Naive thymus-derived CD4-positive, alpha-beta T cell (primary cell): ENCODE data around the gene ADGRD1. TPM values are rescaled to one million over a fixed set of nuclear protein-coding genes. Genes with fewer than 3 reads are reported as not detected.
"Not testable (repeated sequence)": the region's sequence is repeated elsewhere in the genome, so short reads cannot be mapped to it uniquely, and the experiment has no call there.

Source experiments
- ATAC-seq: fragments of 150-1000 bp; cut with Tn5 transposase; 2 replicates; pipeline ENCODE4 v1.10.0; 2021; ENCODE audit warnings: mild to moderate bottlenecking, moderate library complexity
- CTCF ChIA-PET: fragments of 350-600 bp; sonication (Branson Sonifier 250); formaldehyde crosslinking; loops from one replicate; lab custom pipeline; 2021; ENCODE audit warnings: antibody characterized with exemption; lab: Charles Lee
- POLR2A ChIA-PET: fragments of 350-600 bp; sonication (Branson Sonifier 250); formaldehyde crosslinking; loops from one replicate; lab custom pipeline; 2021; ENCODE audit warnings: antibody characterized with exemption, inconsistent platforms; lab: Charles Lee
- DNase-seq, 9 donors: peaks; one replicate each; pipeline versions ENCODE4 v3.0.0 to v3.0.0-alpha.2; 2020 to 2022; ENCODE audit warnings: mixed read lengths in 1 of 9
- H3K27ac ChIP-seq: one replicate; pipeline ENCODE4 v1.7.0; 2013; ENCODE audit warnings: mild to moderate bottlenecking, low read depth, low read length, moderate library complexity
- H3K27me3 ChIP-seq, 2 donors: one replicate each; pipeline ENCODE4 v1.7.0; 2013; ENCODE audit warnings: low read length in 2 of 2, mild to moderate bottlenecking in 2 of 2, moderate library complexity in 2 of 2; ENCODE audit not compliant: control insufficient read depth in 2 of 2, insufficient read depth in 2 of 2
- H3K36me3 ChIP-seq, 3 experiments: 1 replicate in 2 of 3; 2 replicates in 1 of 3; pipeline ENCODE4 v1.7.0; 2013; ENCODE audit warnings: low read length in 3 of 3, mild to moderate bottlenecking in 3 of 3, moderate library complexity in 1 of 3; ENCODE audit not compliant: insufficient read depth in 3 of 3, control insufficient read depth in 2 of 3
- H3K4me1 ChIP-seq, 2 donors: one replicate each; pipeline ENCODE4 v1.7.0; 2013; ENCODE audit warnings: low read length in 2 of 2, mild to moderate bottlenecking in 2 of 2, moderate library complexity in 1 of 2; ENCODE audit not compliant: control insufficient read depth in 2 of 2, insufficient read depth in 2 of 2
- H3K4me3 ChIP-seq: 2 replicates; pipeline ENCODE4 v1.7.0; 2013; ENCODE audit warnings: mild to moderate bottlenecking, low read length
- H3K9me3 ChIP-seq, 3 experiments: 1 replicate in 2 of 3; 2 replicates in 1 of 3; pipeline ENCODE4 v1.7.0; 2013; ENCODE audit warnings: low read length in 3 of 3; ENCODE audit not compliant: control insufficient read depth in 2 of 3
- H3K27ac Mint-ChIP-seq, 9 donors: one replicate each; pipeline ENCODE4 v1.8.0; 2020 to 2022; ENCODE audit warnings: mixed read lengths in 9 of 9, mild to moderate bottlenecking in 8 of 9, moderate library complexity in 5 of 9, inconsistent platforms in 2 of 9
- H3K27me3 Mint-ChIP-seq, 5 donors: one replicate each; pipeline ENCODE4 v1.8.0; 2021 to 2022; ENCODE audit warnings: mixed read lengths in 5 of 5, mild to moderate bottlenecking in 1 of 5
- H3K36me3 Mint-ChIP-seq, 5 donors: one replicate each; pipeline ENCODE4 v1.8.0; 2020 to 2022; ENCODE audit warnings: mixed read lengths in 5 of 5, mild to moderate bottlenecking in 3 of 5, inconsistent platforms in 1 of 5
- H3K4me1 Mint-ChIP-seq, 7 donors: one replicate each; pipeline ENCODE4 v1.8.0; 2020 to 2022; ENCODE audit warnings: mixed read lengths in 7 of 7, mild to moderate bottlenecking in 3 of 7, inconsistent platforms in 1 of 7
- H3K4me3 Mint-ChIP-seq, 10 donors: one replicate each; pipeline ENCODE4 v1.8.0; 2020 to 2022; ENCODE audit warnings: mild to moderate bottlenecking in 10 of 10, mixed read lengths in 10 of 10, moderate library complexity in 6 of 10, inconsistent platforms in 2 of 10
- H3K9me3 Mint-ChIP-seq, 11 donors: one replicate each; pipeline ENCODE4 v1.8.0; 2020 to 2022; ENCODE audit warnings: mixed read lengths in 11 of 11, mild to moderate bottlenecking in 4 of 11, inconsistent platforms in 1 of 11, moderate library complexity in 1 of 11
- intact Hi-C, 2 donors: fragments of 100-400 bp; cut with micrococcal nuclease; formaldehyde crosslinking; loops; one replicate each; pipeline ENCODE4 v1.15.1; 2023
- polyA plus RNA-seq, 2 donors: library from polyadenylated mRNA; unstranded; fragments of 300-500 nt; fragmentation: Illumina TruSeq; gene quantifications; one replicate each; pipeline ENCODE4 v1.2.3, GENCODE V29; 2021
- total RNA-seq, 6 experiments: library from RNA in 5 of 6; stranded (reverse) in 5 of 6; gene quantifications; 1 replicate in 5 of 6; 2 replicates in 1 of 6; pipeline ENCODE4 v1.2.3 and lab custom pipeline; 2021 to 2026

The ADGRD1 gene
- total and polyA plus RNA-seq, 7 experiments from 2014 or later, result 0.41 to 11.9 (median 1.6) TPM; not detected in 4

GRCh38 chr12:131115766-131116467 lies 162.2 kb downstream of the ADGRD1 start:
- H3K27me3 Mint-ChIP-seq, result peaks cover 0 to 18% (median 0%) of the 10 kb centered on the region in 5 donors
- ChIA-PET POLR2A (no interaction called here), CTCF (interaction anchor here (2.9 kb wide), 1 partner anchor 11 kb away, joined by 11 read pairs; no protein-coding TSS in a partner anchor)
- no peak overlapping the region for H3K4me3 Mint-ChIP-seq
- intact Hi-C loops, result no loop called here
- DNase-seq, result no peak
- H3K4me3 ChIP-seq, result no peak overlapping the region
- no peaks in the 10 kb centered on the region for H3K4me1 Mint-ChIP-seq
- no peaks in the 10 kb centered on the region for H3K9me3 Mint-ChIP-seq
- H3K9me3 ChIP-seq, result no peaks in the 10 kb centered on the region
- no peaks in the 10 kb centered on the region for H3K36me3 ChIP-seq
- ATAC-seq, result no peak
- no peaks in the 10 kb centered on the region for H3K27me3 ChIP-seq
- H3K36me3 Mint-ChIP-seq, result no peaks in the 10 kb centered on the region
- H3K27ac ChIP-seq, result no peak overlapping the region
- H3K27ac Mint-ChIP-seq, result no peak overlapping the region
- no peaks in the 10 kb centered on the region for H3K4me1 ChIP-seq

DNA sequence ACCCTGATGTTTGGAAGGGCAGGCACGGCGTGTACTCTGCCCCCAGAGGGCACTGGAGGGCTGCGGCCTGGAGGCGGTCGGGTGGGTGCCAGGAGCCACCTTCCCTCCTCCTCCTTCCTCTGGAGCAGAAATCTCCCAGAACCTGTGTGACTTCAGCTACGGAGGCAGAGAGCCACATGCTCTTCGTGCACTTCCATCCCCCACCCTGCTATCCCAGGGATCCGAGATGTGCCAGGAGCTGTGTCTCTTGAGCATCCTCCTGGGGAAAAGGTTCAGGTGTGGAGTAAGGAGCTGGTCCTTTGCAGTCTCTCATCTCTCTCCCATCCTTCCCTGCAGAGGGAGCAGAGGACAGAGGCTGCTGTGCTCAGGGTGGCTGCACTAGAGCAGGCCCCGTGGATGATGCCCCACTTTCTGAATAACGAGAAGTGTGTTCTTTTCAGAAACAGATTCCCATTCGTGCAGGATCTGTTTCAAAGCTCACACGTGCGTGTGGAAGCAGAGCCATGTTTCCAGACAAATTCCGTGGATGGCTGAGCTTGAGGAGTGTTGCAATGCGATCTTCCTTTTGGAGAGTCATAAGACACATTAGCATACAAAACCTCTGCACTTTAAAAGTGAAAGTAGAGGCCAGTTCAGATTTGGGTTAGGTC lies 162.9 kb downstream of the ADGRD1 start:
- no peak overlapping the region for H3K27ac ChIP-seq
- H3K36me3 ChIP-seq, result no peaks in the 10 kb centered on the region
- H3K9me3 ChIP-seq, result no peaks in the 10 kb centered on the region
- Mint-ChIP-seq H3K4me1 (no peaks in the 10 kb centered on the region), H3K27ac (no peak overlapping the region), H3K36me3 (no peaks in the 10 kb centered on the region), H3K4me3 (no peak overlapping the region), H3K27me3 (peaks cover 0 to 18% (median 0%) of the 10 kb centered on the region in 5 donors), H3K9me3 (no peaks in the 10 kb centered on the region)
- no peak for ATAC-seq
- H3K4me1 ChIP-seq, result no peaks in the 10 kb centered on the region
- ChIA-PET CTCF (interaction anchor here (0.7 to 2.9 kb wide), 3 partner anchors 12 to 169 kb away, joined by 3 to 11 read pairs (median 6); no protein-coding TSS in a partner anchor), POLR2A (no interaction called here)
- intact Hi-C loops, result no loop called here
- no peak overlapping the region for H3K4me3 ChIP-seq
- DNase-seq, result no peak
- no peaks in the 10 kb centered on the region for H3K27me3 ChIP-seq

GRCh38 chr12:131117438-131118245 lies 163.9 kb downstream of the ADGRD1 start:
- ChIA-PET CTCF (interaction anchor here (0.7 to 2.9 kb wide), 3 partner anchors 13 to 171 kb away, joined by 3 to 11 read pairs (median 6); no protein-coding TSS in a partner anchor), POLR2A (no interaction called here)
- intact Hi-C loops, result no loop called here
- no peaks in the 10 kb centered on the region for H3K4me1 Mint-ChIP-seq
- Histone ChIP-seq H3K4me1 (no peaks in the 10 kb centered on the region), H3K27me3 (no peaks in the 10 kb centered on the region), H3K9me3 (no peaks in the 10 kb centered on the region), H3K27ac (no peak overlapping the region), H3K4me3 (no peak overlapping the region), H3K36me3 (no peaks in the 10 kb centered on the region)
- DNase-seq (no peak), ATAC-seq (no peak)
- no peak overlapping the region for H3K27ac Mint-ChIP-seq
- H3K9me3 Mint-ChIP-seq, result no peaks in the 10 kb centered on the region
- H3K4me3 Mint-ChIP-seq, result no peak overlapping the region
- no peaks in the 10 kb centered on the region for H3K36me3 Mint-ChIP-seq
- H3K27me3 Mint-ChIP-seq, result peaks cover 0 to 18% (median 0%) of the 10 kb centered on the region in 5 donors

GRCh38 chr12:131118371-131118770 lies 164.7 kb downstream of the ADGRD1 start:
- Histone ChIP-seq H3K36me3 (no peaks in the 10 kb centered on the region), H3K4me1 (no peaks in the 10 kb centered on the region), H3K4me3 (no peak overlapping the region), H3K27me3 (no peaks in the 10 kb centered on the region), H3K9me3 (no peaks in the 10 kb centered on the region), H3K27ac (no peak overlapping the region)
- no peak for ATAC-seq
- Mint-ChIP-seq H3K4me1 (no peaks in the 10 kb centered on the region), H3K27ac (no peak overlapping the region), H3K36me3 (no peaks in the 10 kb centered on the region), H3K27me3 (peaks cover 0 to 18% (median 0%) of the 10 kb centered on the region in 5 donors), H3K4me3 (no peak overlapping the region), H3K9me3 (no peaks in the 10 kb centered on the region)
- ChIA-PET POLR2A (no interaction called here), CTCF (interaction anchor here (2.9 kb wide), 1 partner anchor 13 kb away, joined by 11 read pairs; no protein-coding TSS in a partner anchor)
- intact Hi-C loops, result no loop called here
- DNase-seq, result no peak

DNA sequence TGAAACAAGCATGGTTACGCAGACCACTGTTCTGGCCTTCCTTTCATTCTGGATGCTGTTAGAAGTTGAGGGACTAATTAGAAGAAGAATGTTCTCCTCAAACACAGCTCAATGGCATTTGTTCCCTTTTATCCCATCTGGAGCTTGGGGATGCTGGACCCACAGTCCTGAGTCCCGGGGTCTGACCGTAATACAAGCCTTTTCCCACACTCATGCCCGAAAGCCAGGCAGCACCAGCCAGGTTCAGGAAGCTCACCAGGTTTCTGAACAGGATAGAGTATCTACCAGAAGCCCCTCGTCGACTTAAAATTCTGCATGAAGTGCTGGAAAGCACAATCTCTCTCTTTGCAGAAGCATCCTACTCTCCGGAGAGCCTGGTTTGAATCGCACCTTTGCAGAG lies 165.6 kb downstream of the ADGRD1 start:
- H3K36me3 Mint-ChIP-seq, intact Hi-C loops, H3K4me3 Mint-ChIP-seq, H3K27ac ChIP-seq, H3K9me3 ChIP-seq, H3K4me1 Mint-ChIP-seq, DNase-seq, H3K9me3 Mint-ChIP-seq, H3K27ac Mint-ChIP-seq, ATAC-seq, H3K27me3 ChIP-seq, H3K4me3 ChIP-seq, CTCF ChIA-PET, H3K36me3 ChIP-seq, POLR2A ChIA-PET, H3K4me1 ChIP-seq: not testable (repeated sequence)
- H3K27me3 Mint-ChIP-seq, result peaks cover 0 to 12% (median 0%) of the 10 kb centered on the region in 5 donors

DNA sequence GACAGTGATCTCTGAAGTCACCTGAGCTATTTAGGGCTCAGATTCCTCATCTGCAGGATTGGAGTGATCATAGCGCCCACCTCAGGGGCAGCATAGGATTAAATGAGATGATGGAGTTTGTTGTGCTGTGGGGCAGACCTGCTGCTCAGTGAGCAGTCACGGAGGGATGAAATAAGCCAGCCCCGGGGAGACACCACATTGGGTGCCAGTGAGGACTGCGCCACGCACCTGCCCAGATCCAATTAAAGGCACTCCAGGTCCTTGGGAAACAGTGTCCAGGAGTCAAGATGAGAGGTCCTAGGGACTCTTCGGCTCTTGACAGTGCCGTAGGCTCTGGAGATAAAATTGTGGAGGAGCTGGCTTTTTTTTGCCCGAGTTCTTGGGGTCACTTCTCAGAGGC lies 166.2 kb downstream of the ADGRD1 start:
- intact Hi-C loops, result no loop called here
- Mint-ChIP-seq H3K36me3 (no peaks in the 10 kb centered on the region), H3K4me3 (no peak overlapping the region), H3K27ac (no peak overlapping the region), H3K4me1 (no peaks in the 10 kb centered on the region), H3K27me3 (peaks cover 0 to 12% (median 0%) of the 10 kb centered on the region in 5 donors), H3K9me3 (no peaks in the 10 kb centered on the region)
- Histone ChIP-seq H3K9me3 (no peaks in the 10 kb centered on the region), H3K27ac (no peak overlapping the region), H3K4me3 (no peak overlapping the region), H3K36me3 (no peaks in the 10 kb centered on the region), H3K27me3 (no peaks in the 10 kb centered on the region), H3K4me1 (no peaks in the 10 kb centered on the region)
- DNase-seq (no peak), ATAC-seq (no peak)
- POLR2A ChIA-PET, result no interaction called here
- CTCF ChIA-PET, result no interaction called here
